Right kidney (tissue), 1 donor: Measurements from ENCODE around the gene KCNAB1.
"Not testable (repeated sequence)": the region's sequence is repeated elsewhere in the genome, so short reads cannot be mapped to it uniquely, and the experiment has no call there.

Experiments
- DNase-seq: peaks from one replicate; pipeline ENCODE4 v3.0.0-alpha.2; 2016

The KCNAB1 gene

DNA sequence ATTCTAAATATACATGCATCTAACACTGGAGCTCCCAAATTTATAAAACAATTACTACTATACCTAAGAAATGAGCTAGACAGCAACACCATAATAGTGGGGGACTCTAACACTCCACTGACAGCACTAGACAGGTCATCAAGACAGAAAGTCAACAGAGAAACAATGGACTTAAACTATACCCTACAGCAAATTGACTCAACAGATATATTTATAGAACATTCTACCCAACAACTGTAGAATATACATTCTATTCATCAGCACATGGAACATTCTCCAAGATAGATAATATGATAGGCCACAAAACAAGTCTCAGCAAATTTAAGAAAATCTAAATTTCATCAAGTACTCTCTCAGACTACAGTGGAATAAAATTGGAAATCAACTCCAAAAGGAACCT, 102.0 kb downstream of the KCNAB1 start:
- DNase-seq, result not testable (repeated sequence)

DNA sequence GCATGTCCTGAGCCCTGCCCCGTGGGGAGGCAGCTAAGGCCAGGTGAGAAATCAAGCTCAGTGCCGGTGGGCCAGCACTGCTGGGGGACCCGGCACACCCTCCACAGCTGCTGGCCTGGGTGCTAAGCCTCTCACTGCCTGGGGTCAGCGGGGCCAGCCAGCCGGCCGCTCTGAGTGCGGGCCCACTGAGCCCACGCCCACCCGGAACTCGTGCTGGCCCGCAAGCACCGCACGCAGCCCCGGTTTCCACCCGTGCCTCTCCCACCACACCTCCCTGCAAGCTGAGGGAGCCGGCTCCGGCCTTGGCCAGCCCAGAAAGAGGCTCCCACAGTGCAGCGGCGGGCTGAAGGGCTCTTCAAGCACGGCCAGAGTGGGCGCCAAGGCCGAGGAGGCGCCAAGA, 103.7 kb downstream of the KCNAB1 start:
- DNase-seq, result not testable (repeated sequence)

DNA sequence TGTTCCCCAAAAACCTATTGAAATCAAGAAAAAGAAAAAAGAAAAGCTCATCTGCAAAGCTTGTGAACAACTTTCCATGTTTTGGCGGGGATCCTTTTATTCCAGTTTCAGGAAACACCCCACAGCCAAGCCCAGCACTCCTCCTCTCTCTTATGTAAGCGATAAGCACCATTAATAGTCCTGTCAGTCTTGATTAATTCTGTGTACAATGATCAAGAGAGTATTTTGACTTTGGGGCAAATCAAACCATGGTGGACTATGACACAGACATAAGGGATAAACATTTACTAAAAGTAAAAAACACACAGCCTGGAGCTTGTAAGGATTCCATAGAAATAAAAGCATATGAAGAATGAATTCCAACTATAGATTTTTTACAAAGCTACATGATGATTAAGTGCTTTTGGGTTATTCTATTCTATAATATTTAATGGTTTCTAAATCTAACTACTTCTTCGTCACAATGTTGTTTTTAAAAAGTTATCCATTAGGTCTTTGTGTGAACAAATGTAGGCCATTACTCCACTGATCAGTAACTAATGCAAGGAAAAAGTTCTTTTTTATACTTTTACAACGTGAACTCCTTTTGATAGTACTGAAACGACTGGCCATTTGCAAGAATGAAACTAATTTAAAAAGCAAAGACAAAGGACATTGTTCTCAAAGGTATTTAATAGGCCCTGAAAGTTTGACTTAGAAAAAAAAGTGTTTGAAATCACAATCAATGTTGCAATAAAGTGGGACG, 106.5 kb downstream of the KCNAB1 start:
- no peak for DNase-seq

DNA sequence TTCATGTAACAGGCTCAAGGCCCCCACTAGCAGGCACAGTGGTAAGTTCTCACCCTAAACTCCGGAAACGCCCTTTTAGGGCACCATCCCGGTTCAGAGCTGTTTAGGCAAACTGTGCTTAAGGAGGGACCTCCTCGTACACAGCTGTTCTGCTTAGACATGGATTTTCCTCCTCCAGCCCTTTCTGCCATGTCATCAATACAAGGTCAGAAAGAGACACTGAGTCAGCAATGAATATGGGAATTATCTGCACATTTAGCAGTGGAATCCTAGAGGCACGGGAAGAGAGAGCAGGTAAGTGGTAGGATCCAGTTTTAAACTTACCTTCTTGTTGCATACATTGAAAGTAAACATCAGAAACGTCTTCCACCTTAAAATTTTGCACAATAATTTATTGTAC, 107.3 kb downstream of the KCNAB1 start:
- DNase-seq, result no peak

DNA sequence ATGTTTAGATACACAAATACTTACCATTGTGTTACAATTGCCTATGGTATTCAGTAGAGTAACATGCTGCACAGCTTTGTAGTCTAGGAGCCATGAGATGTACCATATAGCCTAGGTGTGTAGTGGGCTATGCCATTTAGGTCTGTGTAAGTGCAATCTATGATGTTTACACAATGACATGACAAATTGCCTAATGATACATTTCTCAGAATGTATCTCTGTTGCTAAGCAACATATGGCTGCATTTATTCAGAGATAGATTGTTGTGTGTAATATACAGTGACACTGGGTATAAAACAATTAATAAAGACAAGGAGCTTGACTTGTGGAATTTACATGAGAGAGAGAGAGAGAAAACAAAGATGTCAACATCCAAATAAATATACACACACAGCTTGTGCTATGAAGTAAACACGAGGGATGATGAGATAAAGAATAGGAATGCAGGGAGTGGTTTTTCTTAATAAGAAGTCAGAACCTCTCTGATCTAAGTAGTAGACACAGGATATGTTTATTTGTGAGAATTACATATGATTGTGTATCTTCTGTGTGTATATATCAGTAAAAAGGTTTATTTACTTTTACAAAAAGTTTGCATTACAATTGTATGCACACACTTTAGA, 110.0 kb downstream of the KCNAB1 start:
- no peak for DNase-seq

DNA sequence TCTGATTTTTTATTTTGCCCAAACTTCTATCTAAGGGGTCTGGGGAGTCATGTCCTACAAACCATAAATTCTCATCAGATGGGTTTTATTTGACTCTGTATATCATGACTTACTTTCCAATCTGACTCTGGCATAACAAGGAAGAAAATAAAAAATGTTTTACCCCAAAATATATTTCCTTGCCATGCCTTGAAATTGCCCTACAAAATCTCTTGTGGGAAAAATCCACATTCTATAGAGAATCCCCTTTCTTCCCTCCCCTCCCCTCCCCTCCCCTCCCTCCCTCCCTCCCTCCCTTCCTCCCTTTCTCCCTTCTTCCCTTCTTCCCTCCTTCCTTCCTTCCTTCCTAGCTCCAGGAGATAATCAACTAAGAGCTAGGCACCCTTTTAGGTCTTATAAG, 110.8 kb downstream of the KCNAB1 start:
- DNase-seq, result not testable (repeated sequence)

DNA sequence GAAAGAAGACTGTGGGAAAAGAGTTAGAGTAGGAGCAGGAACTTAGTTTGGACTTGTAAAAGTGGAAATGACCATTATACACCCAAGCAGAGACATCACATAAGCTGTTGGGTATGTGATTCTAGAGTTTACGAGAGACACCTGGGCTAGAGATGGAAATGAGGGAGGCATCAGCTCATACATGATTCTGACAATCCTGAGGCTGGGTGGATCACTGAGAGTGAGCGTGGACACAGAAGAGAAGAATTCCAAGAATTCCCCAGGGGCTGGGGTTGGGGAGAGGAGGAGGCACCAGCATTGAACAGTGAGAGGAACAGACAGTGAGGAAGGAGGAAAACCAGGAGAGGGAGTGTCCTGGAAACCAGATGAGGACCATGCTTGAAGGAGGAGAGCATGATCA, 113.5 kb downstream of the KCNAB1 start:
- no peak for DNase-seq

DNA sequence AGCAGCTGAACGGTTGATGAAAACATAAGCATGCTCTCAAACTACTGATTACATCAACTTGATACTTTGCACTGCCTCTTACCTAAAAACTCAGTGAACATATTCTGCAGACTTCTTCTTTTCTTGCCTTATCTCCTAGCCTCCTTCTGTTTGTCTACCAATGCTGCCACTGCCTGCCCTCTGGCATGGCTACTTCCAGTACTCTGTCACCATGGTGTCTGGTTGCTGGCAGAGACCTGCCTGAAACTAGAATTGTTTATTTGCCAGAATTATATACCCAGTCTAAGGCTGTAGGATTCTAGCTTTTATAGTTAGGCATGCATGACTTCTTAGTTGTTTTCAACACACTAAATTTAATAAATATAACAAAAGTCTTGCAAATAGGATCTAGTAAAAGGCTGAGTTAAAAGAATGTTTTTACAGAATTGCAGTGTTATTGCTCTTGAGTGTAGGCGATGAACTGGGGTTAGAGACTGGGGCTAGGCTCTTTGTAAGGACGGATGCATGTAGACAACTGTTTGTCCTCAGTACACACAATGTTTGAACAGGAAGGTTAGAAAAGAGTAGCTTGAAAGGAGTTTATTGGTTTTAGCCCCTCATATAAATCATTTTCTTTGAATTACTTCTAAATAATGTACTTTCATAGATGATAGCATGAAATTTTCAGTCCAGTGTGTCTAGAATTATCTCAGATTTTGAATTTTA, 116.3 kb downstream of the KCNAB1 start:
- no peak for DNase-seq

DNA sequence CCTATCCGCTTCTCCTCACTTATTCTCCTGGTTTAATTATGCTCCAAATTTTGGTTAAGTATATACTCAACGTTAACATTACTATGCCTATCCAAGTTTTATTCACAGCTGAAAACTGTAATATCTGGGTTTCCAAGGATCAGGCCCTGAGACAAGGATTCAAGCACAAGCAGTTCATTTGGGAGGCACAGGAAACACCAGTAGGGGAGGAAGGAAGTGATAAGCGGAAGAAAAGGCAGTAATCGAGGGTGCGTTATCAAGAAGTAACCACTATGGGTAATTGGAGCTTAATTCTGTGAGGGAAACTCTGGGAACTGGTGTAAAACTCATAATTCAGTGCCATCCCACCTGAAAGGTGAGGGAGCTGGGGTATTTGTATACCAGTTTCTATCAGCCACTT, 120.3 kb downstream of the KCNAB1 start:
- DNase-seq, result no peak

DNA sequence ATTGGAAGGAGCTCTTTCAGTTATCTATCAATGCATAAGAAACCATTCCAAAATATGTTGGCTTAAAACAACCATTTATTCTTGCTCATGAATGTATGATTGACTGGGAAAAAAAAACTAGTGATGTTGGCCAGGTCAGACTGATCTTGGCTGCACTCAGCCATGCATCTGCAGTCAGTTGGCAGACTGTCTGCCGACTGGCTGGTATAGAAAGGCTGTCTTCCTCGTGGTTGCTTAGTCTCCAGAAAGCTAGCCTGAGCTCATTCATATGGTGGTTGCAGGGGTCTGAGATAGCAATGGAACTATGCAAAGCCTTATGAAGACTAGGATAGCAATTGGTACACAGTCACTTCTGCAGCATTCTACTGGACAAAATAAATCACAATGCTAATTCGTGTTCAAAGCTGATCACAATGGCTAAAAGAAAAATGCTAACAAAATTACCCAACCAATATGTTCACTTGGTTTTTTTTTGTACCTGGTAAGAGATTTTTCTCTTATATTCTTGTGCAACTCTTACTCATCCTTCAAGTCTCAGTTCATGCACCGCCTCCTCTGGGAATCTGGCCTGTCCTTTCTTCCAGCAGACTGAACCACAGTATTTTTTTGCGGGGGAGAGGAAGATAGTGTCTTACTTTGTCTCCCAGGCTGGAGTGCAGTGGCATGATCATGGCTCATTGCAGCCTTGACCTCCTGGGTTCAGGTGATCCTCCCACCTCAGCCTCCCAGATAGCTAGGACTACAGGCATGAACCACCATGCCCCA, 126.8 kb downstream of the KCNAB1 start:
- no peak for DNase-seq

DNA sequence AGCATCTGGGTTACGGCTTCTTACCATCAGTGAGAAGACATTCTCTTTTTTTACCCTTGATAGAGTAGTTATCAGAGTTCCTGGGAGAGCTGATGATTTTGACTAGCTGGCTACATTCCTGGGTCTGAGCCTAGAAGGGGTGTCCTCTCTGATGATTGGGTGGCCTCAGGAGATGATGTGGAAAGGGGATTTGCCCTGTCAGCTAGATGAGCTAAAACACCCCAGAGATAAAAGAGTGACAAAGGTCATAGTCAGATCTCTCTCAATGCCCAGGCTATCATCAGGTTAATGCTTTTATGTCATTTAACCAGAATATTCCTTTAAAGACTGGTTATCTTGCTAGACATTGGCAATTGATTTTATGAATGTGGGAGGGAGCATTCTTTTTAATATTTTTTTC, 130.2 kb downstream of the KCNAB1 start:
- DNase-seq, result no peak

DNA sequence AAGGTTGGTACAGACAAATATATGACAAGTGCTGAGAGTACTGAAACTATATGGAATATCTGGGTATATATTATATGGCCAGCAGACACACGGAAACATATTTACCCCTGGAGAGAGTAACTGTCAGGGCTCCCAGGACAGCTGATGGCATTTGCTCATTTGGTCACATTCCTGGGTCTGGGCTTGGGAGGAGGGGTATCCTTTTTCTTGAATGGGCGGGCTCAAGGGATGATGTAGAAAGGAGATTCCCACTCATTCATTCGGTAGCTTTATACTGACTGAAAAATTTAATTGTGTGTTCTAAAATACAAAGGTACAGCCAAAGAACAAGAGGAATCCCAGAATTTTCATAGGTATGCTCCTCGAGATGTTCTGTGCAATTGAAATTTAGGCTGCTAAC, 131.0 kb downstream of the KCNAB1 start:
- DNase-seq, result no peak

DNA sequence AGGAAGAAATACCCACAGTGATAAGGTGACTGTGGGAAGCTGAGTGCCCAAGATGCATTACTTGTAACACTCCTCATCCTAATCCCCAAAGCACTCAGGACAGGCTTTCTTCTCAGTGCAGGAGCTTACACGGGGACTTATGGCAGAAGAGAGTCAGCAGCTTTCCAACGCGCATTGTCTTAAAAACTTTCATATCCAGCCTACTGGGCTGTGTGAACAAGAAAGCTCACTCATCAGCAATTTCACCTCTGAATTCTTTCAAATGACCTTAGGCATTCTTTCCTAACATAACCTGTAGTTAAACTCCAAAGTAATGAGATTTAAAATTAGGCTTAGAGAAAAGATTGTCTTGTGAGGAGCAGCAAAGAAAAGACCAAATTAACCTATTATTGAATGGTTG, 132.3 kb downstream of the KCNAB1 start:
- DNase-seq, result no peak

DNA sequence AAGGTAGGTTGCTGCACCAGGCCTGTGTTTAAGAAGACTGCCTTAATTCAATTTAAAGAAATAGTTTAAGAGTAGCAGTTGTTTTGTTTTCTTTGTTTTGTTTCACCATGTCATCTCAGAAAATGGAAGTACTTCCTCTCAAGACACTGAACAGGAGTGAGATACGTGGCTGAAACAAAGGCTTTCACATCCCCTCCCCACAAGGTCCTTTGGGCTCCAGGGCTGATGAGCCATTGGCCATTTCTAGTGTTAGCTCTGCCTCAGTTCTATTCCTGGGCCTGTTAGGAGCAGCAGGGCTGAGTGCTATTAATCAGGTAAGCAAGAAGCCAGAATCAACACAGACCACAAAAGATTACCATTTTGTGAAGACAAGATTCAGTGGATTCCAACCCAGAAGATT, 132.8 kb downstream of the KCNAB1 start:
- DNase-seq, result no peak

DNA sequence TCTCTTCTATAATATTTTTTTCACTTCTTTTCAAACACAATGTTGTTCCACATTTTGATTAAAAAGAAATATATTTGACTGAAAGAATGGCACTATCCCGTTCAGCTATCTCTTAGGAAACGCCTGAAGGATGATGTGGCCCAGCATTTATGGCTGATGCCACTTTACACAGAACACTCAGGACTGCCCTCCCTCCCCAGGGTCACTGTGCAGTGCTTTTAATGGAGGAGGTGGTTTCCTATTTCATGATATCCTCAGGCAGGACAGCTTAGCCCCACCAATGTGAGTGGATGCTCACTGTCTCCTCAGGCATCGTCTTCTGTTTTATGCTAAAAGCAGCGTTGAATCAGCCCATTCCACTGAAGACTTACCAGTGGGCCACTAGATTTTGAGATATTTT, 135.9 kb downstream of the KCNAB1 start:
- no peak for DNase-seq

DNA sequence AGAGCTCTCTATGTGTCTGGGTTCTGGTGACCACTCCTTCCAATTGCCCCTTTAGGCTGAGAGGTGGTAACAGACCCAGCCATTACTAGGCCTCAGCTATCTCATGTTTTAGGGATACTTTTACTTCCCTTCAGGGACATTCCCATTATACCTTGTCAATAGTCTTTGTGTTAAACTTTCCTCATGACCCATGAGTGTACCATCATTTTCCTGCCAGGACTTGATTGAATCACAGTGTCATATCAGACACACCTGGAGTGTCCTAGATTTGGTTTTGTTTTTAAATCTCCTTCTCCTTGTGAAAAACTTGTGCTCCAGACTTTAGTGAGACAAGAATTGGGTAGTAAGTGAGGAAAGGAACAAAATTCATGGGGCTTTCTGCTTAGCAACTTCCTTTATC, 136.6 kb downstream of the KCNAB1 start:
- no peak for DNase-seq

DNA sequence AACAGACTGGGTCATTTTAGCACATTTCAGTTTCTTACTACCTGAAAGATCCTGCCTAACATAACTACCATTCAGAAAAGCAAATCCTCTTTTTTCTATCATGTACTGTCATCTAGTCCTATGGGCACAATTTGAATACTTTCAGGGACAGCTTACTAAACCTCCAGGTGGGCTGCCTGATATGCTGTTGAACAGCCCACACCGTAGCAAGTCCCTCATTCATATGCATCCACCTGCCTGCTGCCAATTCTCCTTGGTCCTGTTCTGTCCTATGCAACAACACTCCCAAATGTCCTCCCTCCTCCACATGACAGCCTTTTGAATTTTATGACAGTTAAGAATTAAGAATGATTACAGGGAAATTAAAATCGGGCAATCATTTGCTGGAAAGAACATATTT, 137.9 kb downstream of the KCNAB1 start:
- no peak for DNase-seq

DNA sequence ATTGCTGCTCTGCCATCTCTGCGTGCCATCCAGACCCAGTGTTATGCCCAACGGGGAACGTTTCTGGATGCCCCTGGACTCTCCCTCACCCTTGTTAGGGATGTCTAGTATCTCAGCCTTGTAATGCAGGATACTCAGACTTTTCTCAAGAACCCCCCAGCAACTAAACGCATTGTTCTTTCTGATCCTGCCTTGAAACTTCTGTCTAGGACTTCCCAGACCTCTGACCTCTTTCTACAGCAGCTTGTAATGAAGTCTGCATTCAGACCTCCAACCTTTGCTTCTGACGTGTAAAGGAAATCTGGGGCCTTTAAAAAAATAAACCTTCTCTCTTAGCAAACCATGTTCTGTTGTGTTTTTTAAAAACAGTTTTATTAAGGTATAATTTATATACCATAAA, 139.5 kb downstream of the KCNAB1 start:
- DNase-seq, result no peak

DNA sequence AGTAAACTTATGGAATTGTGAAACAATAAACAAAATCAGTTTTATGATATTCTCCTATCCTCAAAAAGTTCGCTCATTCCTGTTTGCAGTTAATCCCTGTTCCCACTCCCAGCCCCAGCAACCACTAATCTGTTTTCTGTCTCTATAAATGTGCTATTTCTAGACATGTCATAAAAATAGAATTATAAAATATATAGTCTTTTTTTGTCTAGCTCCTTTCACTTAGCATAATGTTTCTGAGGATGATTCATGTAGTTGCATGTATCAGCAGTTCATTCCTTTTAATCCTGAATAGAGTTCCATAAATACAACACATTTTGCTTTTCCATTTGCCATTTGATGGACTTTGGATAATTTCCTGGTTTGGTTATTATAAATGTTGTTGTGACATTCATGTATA, 140.0 kb downstream of the KCNAB1 start:
- DNase-seq, result no peak

DNA sequence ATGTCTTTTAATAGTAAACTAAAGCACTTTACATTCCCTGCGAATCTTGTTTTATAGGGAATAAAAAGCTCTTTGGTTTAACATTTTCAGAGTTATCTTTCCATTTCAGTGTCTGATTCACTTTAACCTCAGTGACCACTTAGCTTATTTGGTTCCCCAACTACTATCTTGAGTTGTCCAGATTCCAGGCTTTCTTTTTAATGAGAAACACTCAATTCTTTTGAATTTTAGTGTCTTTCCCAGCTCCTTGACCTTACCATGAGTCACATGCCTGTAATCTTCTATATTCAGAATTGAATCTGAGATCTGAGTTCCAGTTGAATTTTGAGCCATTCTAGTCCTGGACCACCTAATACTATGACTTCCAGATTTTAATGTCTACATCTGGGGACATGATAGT, 144.4 kb downstream of the KCNAB1 start:
- DNase-seq, result no peak

DNA sequence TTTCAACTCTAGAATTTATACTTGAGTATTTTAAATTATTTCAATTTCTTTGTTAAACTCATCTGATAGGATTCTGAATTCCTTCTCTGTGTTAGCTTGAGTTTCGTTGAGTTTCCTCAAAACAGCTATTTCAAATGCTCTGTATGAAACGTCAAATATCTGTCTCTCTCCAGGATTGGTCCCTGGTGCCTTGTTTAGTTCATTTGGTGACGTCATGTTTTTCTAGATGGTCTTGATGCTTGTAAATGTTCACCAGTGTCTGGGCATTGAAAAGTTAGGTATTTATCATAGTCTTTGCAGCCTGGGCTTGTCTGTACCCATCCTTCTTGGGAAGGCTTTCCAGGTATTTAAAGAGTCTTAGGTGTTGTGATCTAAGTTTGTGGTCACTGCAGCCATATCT, 151.1 kb downstream of the KCNAB1 start:
- no peak for DNase-seq

DNA sequence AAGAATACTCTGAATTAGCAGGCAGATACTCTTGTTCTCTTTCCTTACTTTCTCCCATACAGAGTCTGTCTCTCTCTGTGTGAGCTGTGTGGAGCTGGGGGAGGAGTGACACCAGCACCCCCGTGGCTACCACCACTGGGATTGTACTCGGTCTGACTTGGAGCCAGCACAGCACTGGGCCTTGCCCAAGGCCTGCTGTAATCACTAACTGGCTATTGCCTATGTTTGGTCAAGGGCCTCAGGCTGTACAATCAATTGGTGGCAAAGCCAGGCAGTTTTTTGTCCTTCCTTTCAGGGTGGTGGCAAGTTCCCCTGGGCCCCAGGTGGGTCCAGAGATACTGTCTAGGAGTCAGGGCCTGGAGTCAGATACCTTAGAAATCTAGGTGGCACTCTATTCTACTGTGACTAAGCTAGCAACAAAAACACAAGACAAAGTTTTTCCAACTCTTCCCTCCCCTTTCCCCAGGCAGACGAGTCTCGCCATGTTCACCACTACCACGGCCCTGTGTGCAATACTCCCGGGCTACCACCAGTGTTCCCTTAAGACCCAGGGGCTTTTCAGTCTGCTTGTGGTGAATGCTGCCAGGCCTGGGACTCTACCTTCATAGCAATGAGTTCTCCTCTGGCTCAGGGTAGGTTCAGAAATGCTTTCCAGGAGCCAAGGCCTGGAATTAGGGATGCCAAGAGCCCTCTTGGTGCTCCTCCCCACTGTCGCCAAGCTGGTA, 151.8 kb downstream of the KCNAB1 start:
- no peak for DNase-seq
